K562 (cell line): ENCODE results near the gene ARID3C.

Source experiments
- ETV6 ChIP-seq, 3 experiments: fragments of 150-350 bp in 1 of 3; sonication (generic) in 1 of 3; formaldehyde crosslinking in 1 of 3; IDR thresholded peaks; 2 replicates each; pipeline versions ENCODE4 v1.6.1 to v1.8.0; 2014 to 2022; ENCODE audit warnings: borderline replicate concordance in 2 of 3, low read depth in 2 of 3, antibody characterized with exemption in 1 of 3, low read length in 1 of 3, mild to moderate bottlenecking in 1 of 3, missing genetic modification reagents in 1 of 3
- PTTG1 ChIP-seq: fragments of 450-650 bp; IDR thresholded peaks from 2 replicates; pipeline ENCODE4 v1.6.1; 2016; ENCODE audit warnings: low read depth, mild to moderate bottlenecking, missing genetic modification characterization, missing compliant biosample characterization
- ZNF785 ChIP-seq: fragments of 250-450 bp; sonication (Bioruptor Pico); IDR thresholded peaks from 2 replicates; pipeline ENCODE4 v1.4.0; 2020; ENCODE audit warnings: mild to moderate bottlenecking
- TF ChIP-seq, protein P1 (sequence below), 3 experiments: IDR thresholded peaks in 2 of 3; conservative IDR thresholded peaks in 1 of 3; 2 replicates each; pipeline ENCODE4 v1.5.1; 2011 to 2012; ENCODE audit warnings: low read length in 3 of 3, mild to moderate bottlenecking in 3 of 3, control low read depth in 2 of 3, improper control_type of control experiment in 1 of 3, inconsistent platforms in 1 of 3, low read depth in 1 of 3, mixed read lengths in 1 of 3, moderate library complexity in 1 of 3; ENCODE audit not compliant: insufficient read depth in 2 of 3

DNA sequence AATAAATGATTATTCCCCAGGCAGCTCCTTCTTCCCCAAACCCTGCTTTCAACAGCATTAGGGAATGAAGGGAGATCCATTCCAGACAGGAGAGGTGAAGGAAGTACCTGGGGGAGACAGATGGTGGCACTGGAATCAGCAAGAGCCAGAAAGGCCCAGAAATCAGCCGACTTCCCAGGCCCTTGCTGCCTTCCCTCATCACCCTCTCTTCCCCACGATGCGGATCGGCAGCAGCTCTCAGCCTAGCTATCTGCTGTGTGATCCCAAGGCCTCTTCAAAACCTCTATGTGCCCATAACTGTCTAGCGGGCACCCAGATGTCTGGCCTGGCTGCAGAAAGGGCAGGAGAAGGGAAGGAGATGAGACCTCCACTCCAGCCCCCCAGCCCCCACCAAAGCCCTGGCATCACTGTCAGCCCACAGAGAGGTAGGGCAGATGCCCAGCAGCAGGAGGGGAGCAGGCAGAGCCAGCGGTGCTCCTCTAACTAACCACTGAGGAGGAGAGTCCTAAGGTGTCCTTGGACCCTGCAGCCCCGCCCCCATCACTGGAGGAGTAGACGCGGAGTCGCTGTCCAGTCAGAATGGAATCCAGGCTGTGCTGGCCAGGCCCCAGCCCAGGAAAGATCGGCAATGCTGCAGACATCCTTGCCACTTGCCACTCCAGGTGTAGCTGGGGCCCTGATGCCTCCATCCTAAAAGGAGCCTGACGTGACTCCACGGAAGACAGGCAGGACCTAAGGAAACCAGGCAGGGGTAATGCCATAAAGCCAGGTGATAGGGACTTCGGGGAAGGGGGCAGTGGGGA is 52.1 kb downstream of the ARID3C start:
- TF ChIP-seq ETV6 (IDR thresholded peaks at IDR 0.05; ENCODE audit: borderline replicate concordance in 1 of 2, low read depth in 2 of 2, low read length in 1 of 2) (no peak), ETV6 (CRISPR knock-in tag; IDR thresholded peaks at IDR 0.05; ENCODE audit: borderline replicate concordance) (no peak), ZNF785 (no peak), PTTG1 (no peak)
- TF ChIP-seq, protein P1, sequence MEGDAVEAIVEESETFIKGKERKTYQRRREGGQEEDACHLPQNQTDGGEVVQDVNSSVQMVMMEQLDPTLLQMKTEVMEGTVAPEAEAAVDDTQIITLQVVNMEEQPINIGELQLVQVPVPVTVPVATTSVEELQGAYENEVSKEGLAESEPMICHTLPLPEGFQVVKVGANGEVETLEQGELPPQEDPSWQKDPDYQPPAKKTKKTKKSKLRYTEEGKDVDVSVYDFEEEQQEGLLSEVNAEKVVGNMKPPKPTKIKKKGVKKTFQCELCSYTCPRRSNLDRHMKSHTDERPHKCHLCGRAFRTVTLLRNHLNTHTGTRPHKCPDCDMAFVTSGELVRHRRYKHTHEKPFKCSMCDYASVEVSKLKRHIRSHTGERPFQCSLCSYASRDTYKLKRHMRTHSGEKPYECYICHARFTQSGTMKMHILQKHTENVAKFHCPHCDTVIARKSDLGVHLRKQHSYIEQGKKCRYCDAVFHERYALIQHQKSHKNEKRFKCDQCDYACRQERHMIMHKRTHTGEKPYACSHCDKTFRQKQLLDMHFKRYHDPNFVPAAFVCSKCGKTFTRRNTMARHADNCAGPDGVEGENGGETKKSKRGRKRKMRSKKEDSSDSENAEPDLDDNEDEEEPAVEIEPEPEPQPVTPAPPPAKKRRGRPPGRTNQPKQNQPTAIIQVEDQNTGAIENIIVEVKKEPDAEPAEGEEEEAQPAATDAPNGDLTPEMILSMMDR (IDR thresholded peaks at IDR 0.05 in 2 of 3, conservative IDR thresholded peaks at IDR 0.05 in 1 of 3; ENCODE audit: insufficient read depth in 2 of 3, low read depth in 1 of 3, low read length in 3 of 3) = no peak
